Left kidney (tissue), 2 donors: Measurements from ENCODE around the gene ZNF383. TPM values are rescaled to one million over a fixed set of nuclear protein-coding genes. Genes with fewer than 3 reads are reported as not detected.
"Not testable (repeated sequence)": the region's sequence is repeated elsewhere in the genome, so short reads cannot be mapped to it uniquely, and the experiment has no call there.

Experiments used
- DNase-seq: peaks from one replicate; pipeline ENCODE4 v3.0.0-alpha.2; 2013
- polyA plus RNA-seq: library from polyadenylated mRNA; unstranded; fragments of 120-200 nt; gene quantifications from one replicate; pipeline ENCODE4 v1.2.1, GENCODE V29; 2013; ENCODE audit not compliant: insufficient read length

ZNF383 gene
- polyA plus RNA-seq, 1 donor, result 15.5 TPM

DNA sequence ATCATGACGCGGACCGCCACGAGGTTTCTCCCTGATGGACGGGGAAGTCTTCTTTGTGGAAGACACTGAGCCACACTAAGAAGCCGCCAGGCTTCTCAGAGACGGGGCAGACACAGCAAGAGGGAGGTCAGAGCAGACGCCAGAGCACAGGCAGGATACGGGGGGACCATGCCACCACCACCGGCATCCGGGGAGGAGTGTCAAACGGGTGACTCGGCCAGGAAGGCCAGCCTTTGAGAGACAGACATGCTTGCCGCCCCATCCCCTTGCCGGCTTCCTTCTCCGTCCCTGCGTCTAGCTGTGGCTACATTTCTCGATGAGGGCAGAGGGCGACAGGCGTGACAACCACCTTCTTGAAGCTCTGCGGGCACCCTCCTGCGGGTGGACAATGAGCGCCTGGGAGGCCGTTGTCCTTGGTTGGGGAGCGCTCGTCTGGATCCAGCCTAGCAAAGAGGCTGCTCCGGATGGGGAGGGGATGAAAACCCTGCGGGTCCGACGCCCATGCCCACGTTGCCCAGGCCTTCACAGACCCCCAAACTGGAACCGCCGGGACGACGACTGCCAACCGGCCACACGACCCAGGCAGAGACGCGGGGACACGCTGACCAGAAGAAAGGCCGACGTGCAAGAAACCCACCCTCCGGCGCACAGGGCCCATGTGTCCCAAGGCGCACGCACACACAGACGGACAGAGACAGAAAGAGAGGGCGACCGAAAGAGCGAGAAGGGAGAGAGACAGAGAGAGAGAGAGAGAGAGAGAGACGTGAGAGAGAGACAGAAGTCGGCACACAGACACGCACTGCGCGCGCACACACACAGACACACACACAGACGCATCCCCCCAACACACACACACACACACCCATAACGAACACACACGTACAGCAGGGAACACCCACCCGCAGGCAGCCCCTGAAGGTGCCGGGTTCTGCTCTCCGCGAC is 75.3 kb downstream of the ZNF383 start:
- DNase-seq, result not testable (repeated sequence)

DNA sequence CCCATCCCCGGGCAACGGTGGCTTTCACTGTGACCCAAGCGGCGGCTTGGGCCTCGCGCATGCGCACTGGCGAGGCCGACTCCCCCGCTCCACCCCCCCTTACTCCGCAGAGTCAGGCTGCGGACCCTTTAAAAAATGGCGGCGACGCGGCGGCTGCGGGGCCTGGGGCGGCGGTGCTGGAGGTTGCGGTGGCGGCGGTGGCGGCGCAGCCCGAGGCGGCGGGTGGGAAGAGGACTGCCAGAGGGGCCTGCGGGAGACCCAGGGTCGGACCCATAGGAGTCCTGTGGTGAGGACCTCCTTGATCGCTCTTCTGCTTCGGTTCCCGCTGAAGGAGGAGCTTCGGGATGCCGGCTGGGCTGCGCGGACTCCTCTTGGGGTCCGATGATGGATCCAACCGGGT is 76.2 kb downstream of the ZNF383 start:
- not testable (repeated sequence) for DNase-seq

Other genes starting within 250 kb of the ZNF383 start
- gene ZNF420, start 139.8 kb upstream of the ZNF383 start, polyA plus RNA-seq, result 22.2 TPM
- 17.6 TPM for gene ZNF585A, start 45.5 kb upstream of the ZNF383 start, polyA plus RNA-seq
- gene ZNF585B, start 7.7 kb upstream of the ZNF383 start, polyA plus RNA-seq, result 21.5 TPM
- 11.6 TPM for gene ZNF527, start 152.9 kb downstream of the ZNF383 start, polyA plus RNA-seq
- 14.1 TPM for gene ZNF569, start 249.2 kb downstream of the ZNF383 start, polyA plus RNA-seq